GM19238 (cell line): ENCODE data around the gene CP.
"Not testable (repeated sequence)": the region's sequence is repeated elsewhere in the genome, so short reads cannot be mapped to it uniquely, and the experiment has no call there.

Experiments
- DNase-seq: peaks from one replicate; pipeline ENCODE4 v3.0.0; 2011; ENCODE audit warnings: low spot score; ENCODE audit not compliant: insufficient read length

Gene CP

DNA sequence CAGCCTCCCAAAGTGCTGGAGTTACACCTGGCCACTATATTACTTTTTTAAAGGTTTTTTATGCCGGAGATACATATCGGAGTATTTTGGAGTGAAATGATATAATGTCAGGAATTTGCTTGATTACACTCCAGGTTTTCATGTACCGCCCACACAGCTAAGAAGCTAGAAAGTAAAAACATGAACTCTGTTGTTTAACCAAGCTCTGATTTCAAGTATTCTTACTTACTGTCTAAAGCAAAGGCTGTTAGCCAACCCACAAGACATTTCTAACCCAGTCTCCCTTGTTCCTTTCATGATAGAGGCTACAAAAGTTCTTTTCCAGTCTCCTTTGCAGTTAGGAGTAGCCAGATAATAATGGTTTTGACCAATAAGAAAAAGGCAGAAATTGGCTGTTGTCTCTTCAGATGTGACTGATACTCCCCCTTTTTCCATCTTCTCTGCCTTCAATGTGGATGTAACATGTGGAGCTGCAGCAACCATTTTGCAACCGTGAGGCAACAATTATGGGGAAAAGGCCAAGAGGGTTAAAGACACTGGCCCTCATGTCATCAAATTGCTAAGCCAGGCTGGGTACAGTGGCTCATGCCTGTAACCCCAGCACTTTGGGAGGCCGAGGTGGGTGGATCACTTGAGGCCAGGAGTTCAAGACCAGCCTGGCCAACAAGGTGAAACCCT, 6.1 kb upstream of the CP start:
- no peak for DNase-seq

DNA sequence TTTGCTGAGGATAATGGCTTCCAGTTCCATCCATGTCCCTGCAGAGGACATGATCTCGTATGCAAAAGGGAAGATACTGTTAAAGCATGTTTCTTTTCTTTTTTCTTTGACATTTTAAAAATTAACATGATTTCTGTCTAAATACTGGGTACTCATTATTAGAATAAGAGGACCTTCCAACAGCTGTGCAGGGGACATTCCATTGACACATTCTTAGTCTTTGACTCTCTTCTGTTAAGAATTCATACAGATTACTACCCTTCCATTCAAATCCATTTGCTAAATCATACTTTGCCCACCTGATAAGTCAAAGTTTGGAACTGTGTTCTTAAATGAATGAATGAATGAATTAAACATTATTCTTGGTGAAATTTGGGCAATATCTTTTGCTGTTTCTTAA, 5.1 kb upstream of the CP start:
- DNase-seq = no peak

DNA sequence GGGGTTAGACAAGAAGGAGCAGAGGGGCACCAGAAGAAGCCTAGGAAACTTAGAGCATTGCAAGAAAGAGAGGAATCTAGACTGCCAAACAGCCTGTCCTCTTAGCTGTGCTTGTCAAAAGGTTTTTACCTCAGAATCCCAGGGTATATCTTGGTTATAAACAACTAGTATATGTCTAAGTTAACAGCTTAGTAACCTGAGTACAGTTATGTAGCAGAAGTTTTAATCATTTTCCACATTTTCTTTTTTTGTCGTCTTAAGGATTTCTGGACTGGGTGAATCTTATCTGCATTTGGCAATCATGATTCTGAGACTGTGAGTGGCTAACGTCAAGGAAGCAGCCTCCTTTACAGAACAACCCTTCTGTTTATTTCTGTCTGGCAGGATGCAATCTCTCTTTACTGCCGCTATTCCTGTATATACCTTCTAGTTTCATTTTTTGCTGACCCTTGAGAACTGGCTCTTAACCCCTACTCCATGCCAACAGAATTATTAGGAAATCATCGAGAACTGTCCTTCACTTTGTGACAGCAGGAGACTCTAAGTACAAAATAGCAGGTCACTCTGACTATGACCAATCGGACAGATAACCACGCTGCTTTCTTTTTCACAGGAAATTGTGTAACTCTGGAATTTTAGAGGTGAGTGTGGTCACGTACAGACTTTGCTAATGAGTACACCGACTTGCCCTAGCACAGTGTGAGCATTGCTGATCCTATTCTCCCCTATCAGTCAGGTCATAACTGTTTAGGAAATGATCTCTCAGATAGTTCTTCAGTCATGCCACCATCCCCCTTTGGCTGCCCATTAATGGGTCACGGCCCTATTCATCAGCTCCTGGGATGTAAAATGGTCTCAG, 3.3 kb upstream of the CP start:
- DNase-seq = no peak

DNA sequence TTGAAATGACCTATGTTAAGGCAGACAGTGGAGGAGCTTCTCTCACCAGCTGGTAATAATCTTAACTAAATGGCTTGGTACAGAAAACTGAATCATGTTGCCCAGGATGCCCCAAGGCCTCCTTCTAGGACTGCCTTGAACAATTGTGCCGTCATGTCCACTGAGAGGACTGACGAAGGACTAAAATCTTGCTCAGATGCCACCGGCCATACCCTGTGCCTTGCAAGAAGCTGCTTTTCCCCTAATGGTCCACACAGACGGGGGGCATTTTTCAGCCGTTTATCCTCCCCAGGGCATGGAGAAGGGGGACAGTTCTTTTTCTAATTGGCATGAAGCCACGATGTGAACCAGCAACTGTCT, 1.8 kb upstream of the CP start:
- DNase-seq = no peak

DNA sequence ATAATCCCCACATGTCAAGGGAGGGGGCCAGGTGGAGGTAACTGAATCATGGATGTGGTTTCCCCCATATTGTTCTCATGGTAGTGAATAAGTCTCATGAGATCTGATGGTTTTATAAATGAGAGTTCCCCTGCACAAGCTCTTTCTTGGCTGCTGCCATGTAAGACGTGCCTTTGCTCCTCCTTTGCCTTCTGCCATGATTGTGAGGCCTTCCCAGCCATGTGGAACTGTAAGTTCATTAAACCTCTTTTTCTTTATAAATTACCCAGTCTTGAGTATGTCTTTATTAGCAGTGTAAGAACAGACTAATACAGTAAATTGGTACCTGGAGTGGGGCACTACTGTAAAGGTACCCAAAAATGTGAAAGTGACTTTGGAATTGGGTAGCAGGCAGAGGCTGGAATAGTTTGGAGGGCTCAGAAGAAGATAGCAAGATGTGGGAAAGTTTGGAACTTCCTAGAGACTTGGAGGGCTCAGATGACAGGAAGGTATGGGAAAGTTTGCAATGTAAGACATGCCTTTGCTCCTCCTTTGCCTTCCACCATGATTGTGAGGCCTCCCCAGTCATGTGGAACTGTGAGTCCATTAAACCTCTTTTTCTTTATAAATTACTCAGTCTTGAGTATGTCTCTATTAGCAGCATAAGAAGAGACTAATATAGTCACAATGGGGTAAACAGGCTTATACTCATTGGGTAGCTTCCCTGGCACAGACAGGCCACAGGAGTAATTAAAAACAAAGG, 2.1 kb downstream of the CP start:
- DNase-seq = not testable (repeated sequence)

DNA sequence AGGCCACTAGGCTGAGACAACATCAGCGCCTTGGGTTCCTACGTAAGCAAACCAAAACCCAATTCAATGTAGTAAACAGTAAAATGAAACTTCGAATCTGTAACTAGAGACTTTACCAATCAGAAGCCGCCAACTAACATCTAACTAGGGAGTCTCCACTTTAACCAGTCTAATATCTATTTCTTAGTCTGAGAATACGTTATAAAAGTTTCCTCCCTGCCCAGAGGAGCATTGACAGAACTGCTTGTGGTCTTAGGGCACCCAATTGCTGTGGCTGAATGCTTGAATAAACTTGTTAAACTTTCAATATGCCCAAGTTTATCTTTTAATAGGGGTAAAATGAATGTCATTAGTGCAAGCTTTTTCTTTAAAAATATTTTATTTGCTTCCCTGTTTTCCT, 4.3 kb downstream of the CP start:
- DNase-seq = no peak

DNA sequence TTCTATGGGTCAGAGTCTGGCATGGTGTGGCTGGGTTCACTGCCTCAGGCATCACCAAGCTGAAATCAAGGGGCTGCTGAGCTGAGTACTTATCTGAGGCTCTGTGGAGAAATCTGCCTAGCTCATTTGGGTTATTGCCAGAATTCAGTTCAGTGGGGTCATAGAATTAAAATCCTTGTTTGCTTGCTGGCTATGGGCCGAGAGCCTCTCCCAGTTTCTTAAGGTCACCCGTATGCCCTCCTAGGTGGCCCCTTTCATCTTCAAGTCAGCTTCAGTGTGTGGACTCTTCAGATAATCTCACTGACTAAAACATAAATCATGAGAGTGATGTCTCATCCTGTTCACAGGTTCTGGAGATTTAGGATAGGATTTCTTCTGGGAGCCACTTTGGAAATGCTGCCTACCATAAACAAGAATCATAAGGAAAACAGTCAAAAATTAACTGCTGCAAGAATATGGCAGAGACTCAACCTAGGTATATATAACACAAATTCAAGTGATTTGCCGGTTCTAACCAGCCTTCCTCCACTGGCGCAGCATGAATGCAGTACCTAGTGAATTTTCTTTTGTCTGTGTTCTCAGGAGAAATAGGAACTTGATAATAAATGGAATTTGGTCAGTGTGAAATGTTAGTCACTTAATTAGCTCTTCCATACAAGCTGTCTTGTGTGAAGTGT, 5.3 kb downstream of the CP start:
- DNase-seq = no peak

DNA sequence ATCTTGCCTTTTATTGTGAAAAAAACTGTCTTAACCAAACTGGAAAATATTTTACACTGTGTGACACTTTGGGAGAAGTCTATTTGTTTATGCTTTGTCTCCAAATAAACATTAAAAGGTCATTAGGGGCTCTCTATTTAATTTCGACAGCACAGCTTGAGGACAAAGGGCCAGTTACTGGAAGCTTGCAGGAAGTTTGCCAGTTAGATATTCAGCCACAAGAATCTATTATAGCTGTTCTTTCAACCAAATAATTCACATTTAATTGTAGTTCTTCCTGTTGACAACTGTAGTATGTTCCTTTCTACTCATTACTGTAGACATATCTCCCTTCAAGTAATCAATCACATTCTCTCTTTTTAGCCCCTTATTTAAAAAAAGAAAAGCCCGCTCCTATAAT, 6.1 kb downstream of the CP start:
- no peak for DNase-seq

DNA sequence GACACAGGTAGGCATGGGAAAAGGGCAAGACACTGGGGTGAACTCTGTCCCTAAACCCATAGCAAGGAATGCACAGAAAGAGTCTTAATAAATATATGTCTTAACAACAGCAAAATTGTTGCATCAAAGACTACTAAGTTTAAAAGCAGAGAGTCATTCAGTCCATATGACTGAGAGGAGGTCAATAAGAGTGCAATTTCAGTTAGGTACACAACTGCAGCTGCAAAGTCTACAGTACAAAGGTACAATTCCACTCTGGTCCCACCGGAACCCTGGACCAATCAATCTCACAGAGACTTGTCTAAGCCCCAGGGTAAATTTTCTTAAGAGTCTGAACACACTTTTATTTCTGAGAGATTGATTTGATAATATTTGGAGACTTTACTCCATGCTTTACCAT, 6.9 kb downstream of the CP start:
- no peak for DNase-seq

DNA sequence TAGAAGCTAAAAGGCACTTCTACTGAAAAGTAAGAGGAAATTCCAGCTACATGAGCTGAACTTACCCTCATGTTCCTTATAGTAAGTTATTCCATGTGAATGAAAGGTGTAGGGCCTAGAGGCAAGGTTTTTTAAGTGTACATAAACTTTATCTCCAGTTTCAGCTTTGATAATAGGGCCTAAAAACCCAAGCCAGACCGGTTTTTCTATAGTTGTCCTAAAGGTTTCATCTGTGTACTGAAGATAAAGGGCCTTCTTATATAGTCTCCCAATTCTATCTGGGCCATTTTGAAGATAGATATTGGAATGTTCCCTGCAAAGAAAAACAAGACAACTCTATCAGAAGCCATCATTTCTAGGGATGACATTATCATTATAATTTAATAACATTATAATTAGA, 9.2 kb downstream of the CP start:
- no peak for DNase-seq

DNA sequence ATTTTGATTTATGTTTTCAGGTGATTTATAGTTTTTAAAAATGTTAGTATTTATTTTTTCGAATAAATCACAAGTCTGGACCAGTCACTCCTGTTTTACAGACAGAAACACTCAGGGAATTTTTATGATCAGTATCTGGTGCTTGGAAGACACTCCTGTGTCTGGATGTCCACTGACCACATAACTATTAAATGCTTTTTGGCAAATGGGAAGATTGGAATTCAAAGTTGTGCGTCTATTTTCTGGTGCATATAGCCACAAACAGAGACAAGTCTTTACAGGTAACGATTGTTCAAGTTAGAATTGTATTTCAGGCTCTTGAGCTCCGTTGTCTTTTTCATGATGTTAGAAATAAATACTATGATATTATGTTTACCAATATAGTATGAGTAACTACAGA, 12.2 kb downstream of the CP start:
- no peak for DNase-seq

DNA sequence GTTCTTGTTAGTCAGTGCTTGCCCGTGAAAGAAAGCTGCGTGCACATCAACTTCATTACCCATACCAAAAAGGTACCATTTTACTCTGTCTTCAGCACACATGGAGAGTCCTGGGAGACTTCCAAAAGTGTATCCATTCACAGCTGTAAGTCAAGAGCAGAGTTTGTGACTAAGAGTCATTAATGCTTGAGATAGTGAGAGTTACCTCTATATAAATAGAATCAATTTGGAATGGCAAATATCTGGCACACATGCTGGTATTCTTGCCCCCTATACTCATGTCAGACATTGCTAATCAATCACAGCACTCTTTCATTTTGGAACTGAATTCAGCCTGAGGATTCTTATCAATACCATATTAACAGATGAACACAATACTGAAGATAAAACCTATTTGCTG, 14.2 kb downstream of the CP start:
- no peak for DNase-seq

DNA sequence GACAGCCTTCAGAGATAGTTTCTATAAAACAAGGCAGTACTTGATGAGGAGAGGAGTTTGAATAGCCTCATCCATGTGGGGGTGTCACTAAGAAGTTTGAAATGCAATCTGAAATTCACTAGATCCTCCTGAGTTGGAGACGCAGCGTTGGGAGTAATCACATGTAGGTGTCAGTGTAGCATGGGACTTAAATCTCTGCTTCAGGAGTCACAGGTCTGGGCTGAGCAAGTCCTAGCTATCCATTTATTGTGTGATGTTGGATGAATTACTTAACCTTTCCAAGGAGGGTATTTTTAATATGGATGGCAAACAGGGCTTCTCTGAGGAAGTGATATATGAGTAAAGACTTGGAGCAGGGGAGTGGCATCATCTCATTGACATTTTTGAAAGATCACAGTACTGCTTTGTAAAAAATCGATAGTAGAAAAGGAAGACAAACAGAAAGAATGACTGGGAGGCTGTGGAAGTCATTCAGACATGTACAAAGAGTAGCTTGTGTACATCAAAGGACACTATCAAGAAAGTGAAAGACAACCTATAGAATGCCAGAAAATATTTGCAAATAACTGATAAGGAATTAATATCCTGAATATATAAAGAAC, 17.1 kb downstream of the CP start:
- no peak for DNase-seq

DNA sequence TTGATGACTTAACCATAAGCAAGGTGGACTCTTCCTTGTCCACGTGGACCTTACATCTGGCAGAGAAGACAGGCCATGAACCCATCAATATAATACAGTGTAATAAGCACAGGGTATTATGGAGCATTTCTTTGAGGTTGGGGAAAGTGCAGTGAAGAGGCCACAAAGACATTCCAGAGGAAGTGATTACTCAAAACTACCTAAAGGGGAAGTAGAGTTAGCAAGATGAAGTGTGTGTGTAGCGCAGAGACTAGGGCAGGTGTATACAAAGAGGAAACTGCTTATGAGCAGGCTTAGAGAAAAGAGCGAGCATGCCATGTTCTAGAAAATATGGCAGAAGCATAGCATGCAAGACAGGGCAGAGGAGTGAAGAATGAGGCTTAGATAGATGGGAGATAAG, 17.9 kb downstream of the CP start:
- no peak for DNase-seq

DNA sequence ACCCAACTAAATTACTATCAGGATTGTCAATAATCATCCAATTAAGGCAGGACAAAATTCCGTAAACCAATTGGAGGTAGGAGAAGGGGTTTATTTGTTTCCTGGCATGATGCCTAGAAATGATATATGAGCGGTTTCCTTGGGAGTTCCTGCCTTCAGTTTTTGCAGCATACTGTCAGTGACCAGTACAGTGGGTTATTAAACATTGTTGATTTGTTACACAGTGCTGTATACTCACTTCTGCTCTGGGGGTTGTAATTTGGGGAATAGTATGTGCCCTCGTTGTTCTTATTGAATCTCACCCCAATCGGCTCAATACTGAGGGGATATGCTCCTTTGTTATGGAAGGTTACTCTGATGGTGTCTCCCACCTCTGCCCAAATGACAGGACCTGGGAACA, 22.2 kb downstream of the CP start:
- DNase-seq = no peak

DNA sequence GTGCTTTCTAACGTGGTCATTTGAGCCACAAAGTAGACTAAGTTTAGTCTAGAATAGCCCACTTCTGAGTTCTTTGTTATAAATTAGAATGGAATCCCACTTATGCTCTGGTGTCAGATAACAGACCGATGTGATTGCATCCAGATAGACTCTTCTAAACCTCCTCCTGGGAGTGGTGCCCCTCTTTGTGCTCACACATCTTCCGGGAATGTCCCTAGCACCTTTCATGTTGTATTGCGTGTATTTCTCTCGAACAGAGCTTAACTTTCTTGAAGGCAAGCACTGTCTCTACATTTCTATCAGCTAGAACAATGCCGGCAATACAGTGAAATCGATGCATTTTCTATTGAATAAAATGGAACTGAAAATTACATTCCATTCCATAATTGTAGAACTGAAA, 23.0 kb downstream of the CP start:
- no peak for DNase-seq

DNA sequence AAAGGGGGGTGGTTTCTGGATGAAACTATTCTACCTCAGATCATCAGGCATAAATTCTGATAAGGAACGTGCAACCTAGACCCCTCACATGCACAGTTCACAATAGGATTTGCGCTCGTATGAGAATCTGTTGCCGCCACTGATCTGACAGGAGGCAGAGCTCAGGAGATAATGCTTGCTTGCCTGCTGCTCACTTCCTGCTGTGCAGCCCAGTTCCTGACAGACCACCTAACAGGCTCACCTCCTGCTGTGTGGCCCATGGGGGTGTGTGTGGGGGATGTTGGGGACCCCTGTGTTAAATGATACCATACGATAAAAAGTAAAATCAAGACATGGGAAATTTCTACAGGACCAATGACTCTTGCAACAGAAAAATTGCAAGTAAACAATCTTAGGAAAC, 24.0 kb downstream of the CP start:
- DNase-seq = no peak

DNA sequence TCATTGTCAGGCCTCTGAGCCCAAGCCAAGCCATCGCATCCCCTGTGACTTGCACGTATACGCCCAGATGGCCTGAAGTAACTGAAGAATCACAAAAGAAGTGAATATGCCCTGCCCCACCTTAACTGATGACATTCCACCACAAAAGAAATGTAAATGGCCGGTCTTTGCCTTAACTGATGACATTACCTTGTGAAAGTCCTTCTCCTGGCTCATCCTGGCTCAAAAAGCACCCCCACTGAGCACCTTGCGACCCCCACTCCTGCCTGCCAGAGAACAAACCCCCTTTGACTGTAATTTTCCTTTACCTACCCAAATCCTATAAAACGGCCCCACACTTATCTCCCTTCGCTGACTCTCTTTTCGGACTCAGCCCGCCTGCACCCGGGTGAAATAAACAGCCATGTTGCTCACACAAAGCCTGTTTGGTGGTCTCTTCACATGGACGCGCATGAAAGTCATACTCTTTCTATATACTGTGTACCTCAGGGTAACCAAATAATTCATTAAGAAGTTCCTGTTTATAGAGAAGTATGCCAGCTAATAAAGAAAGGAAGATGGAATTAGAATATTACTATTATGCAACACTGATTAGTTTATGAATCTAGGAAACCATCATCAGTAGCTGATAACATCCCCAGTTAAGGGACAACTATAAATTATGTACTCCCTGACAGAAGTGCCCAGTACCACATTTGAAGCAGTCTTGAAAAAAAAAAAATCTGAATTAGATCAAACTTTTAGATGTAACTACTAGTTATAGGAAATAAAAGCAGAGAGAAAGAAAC, 24.6 kb downstream of the CP start:
- not testable (repeated sequence) for DNase-seq

DNA sequence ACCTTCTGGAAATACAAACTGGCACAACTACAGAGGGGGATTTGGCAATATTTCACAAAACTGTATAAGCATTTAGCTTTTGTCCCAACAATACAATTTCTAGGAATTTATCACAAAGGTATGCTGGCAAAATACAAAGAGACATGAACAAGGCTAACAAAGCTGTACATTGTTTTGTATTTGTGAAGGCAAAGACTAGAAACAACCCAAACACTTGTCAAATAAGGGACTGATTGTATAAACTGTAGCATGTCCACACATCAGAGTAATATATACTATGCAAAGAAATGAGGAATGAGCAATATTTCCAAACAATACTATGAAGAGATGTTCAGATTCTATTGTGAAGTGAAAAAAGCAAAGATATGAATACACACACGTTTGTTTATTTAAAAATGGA, 26.4 kb downstream of the CP start:
- DNase-seq = no peak

DNA sequence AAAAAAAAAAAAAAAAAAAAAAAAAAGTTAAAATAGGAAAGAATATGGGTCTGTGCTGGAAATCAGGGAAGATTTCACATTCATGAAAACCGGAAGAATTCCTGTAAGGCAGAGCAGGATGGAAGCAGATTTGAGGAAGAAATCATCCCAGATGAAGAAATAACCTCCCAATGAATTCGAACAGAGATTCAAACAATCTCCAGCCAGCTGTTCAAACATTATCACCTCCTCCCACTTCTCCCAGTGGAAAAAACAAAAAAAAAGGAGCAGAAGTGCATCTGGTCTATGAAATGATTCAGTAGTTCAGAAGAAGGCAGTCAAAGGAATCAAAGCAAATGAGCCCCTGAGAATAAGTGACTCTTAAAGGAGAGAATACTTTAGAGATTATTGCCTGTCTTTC, 33.1 kb downstream of the CP start:
- no peak for DNase-seq

DNA sequence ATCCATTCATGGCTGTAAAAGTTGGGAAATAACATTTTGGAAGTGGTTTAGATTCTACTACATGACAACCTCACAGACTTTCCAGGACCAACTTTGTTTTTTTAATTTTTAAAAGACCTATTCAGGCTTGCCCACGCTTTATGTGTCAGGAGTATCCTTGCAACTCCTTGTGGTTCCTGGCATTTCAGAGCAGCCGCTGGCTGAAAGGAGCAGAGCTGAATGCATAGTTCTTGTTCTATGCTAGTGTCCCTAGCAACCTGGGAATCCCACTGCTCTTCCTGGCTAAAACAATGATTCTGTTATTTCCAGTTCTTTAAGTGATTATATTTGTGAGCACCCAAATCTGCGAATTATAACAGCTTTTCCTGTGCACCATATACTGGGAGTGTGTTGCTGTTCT, 34.9 kb downstream of the CP start:
- no peak for DNase-seq
